ENCODE data around the gene MGAM2.
"Not testable (repeated sequence)": the region's sequence is repeated elsewhere in the genome, so short reads cannot be mapped to it uniquely, and the experiment has no call there.

Gene MGAM2

GRCh38 chr7:142111499-142111898, at the start of gene MGAM2:
TSS of gene MGAM2 (plus strand) at chr7:142111718. CDS start at chr7:142116874, 5,156 bp downstream.
- no peak for DNase-seq

- DNase-seq: peak in 15 of 56 donors; percentile 2 to 21 (median 6)
These were observed 47.7 kb upstream of the MGAM2 start for GRCh38 chr7:142063551-142064442.

GRCh38 chr7:142066536-142066935, 45.0 kb upstream of the MGAM2 start:
- no peak for DNase-seq

GRCh38 chr7:142077762-142078161, 33.8 kb upstream of the MGAM2 start:
- no peak for DNase-seq

- no peak for DNase-seq
These were observed 27.9 kb upstream of the MGAM2 start for GRCh38 chr7:142083605-142084004.

GRCh38 chr7:142085428-142085827, 26.1 kb upstream of the MGAM2 start:
- DNase-seq: no peak

GRCh38 chr7:142088022-142088714, 23.4 kb upstream of the MGAM2 start:
- DNase-seq: peak in 35 of 56 donors; percentile 2 to 75 (median 24)

GRCh38 chr7:142089035-142089434, 22.5 kb upstream of the MGAM2 start:
- no peak for DNase-seq

GRCh38 chr7:142091961-142092360, 19.6 kb upstream of the MGAM2 start:
- no peak for DNase-seq

- DNase-seq: no peak
These were observed 16.7 kb upstream of the MGAM2 start for GRCh38 chr7:142094861-142095260.

GRCh38 chr7:142097571-142097970, 13.9 kb upstream of the MGAM2 start:
- no peak for DNase-seq

- no peak for DNase-seq
These were observed 13.5 kb upstream of the MGAM2 start for GRCh38 chr7:142098004-142098403.

- not testable (repeated sequence) for DNase-seq
These were observed 12.2 kb upstream of the MGAM2 start for GRCh38 chr7:142099347-142099746.

- DNase-seq: no peak
These were observed 10.9 kb upstream of the MGAM2 start for GRCh38 chr7:142100634-142101033.

- DNase-seq: not testable (repeated sequence)
These were observed 9.7 kb upstream of the MGAM2 start for GRCh38 chr7:142101794-142102193.

- peak in 1 of 56 donors; percentile 1 for DNase-seq
These were observed 6.7 kb upstream of the MGAM2 start for GRCh38 chr7:142104550-142105527.

- no peak for DNase-seq
These were observed 2.6 kb upstream of the MGAM2 start for GRCh38 chr7:142108728-142109505.

GRCh38 chr7:142110098-142110497, 1.4 kb upstream of the MGAM2 start:
- no peak for DNase-seq

- no peak for DNase-seq
These were observed 880 bp upstream of the MGAM2 start for GRCh38 chr7:142110638-142111037.

GRCh38 chr7:142112086-142112485, 568 bp downstream of the MGAM2 start:
- DNase-seq: no peak

Measured in amygdala (tissue), 56 donors.